HG03196 (cell line): ENCODE results near the gene CHRM5.

Source experiments
- ATAC-seq: cut with Tn5 transposase; IDR thresholded peaks from one replicate; pipeline ENCODE4 v1.9.1; 2021; ENCODE audit not compliant: unreplicated experiment

The CHRM5 gene

DNA sequence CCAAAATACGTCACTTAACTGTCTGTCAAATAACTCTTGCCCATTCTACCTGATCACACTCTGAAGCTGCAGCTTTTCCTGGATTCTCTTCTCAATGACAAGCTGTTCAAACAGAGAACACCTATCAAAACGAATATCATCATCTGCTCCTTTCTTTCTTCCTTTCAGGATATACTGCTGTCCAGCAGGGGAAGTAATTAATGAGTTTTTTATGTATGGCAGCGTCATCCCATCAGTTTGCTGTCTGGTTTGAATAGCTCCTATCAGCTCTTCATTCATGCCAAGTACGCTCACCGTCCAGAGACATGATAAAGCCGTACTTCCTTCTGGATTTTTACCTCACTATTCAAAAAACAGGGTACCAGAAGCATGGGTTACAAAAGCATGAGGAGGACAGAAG is at the start of gene CHRM5:
CHRM5 (plus strand) TSS at position 274 of the 400 bp plus-strand sequence. CDS start 94,221 bp downstream, outside the sequence.
- ATAC-seq: no peak

DNA sequence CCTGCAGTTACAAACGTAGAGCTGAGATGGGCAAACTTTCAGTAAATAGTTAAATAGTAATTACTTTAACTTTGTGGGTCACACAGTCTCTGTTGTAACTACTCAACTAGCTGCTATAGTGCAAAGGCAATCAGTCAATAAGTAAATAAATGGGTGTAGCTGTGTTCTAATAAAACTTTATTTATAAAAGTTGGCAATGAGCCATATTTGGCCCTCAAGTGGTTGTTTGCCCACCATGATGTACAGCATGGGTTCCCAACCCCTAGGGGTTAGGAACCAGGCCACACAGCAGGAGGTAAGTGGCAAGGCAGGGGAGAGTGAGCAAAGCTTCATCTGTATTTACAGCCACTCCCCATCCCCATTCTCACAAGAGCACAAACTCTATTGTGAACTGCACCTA is 44.9 kb upstream of the CHRM5 start:
- ATAC-seq: no peak

DNA sequence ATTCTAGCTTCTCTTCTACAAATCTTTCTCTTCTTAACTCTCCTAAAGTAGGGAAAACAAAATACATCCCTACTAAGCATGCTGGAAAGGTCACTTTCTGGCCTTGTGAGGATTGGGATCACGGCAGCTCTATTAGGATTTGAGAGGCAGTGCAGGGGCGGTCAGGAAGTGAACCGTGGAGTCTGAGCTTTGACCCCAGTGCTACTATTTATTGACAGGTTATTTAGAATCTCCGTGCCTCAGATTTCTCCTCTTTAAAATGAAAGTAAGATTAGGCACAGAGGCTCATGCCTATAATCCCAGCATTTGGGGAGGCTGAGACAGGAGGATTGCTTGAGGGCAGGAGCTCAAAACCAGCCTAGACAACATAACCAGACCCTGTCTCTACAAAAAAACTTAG is 42.0 kb upstream of the CHRM5 start:
- ATAC-seq: no peak

DNA sequence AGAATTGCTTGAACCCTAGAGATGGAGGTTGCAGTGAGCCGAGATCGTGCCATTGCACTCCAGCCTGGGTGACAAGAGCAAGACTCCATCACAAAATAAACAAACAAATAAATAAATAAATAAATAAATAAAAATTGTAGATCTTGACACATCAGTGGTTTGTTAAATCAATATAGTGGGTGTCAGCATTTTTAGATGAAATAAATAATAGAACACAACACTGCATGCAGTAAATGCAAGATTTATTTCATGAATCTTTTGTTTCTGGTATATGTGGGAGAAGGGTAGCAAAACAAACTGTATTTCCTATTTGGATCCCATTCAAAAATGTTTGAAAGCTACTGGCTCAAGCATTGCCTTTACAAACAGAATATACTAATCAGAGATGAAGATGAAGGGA is 35.6 kb upstream of the CHRM5 start:
- ATAC-seq: no peak

GRCh38 chr15:33934396-33934795 is 33.9 kb upstream of the CHRM5 start:
- no peak for ATAC-seq

- no peak for ATAC-seq
Measured at GRCh38 chr15:33934921-33935320, 33.4 kb upstream of the CHRM5 start.

- ATAC-seq: no peak
Measured at GRCh38 chr15:33941279-33942063, 26.8 kb upstream of the CHRM5 start.

GRCh38 chr15:33946152-33946551 is 22.1 kb upstream of the CHRM5 start:
- no peak for ATAC-seq

DNA sequence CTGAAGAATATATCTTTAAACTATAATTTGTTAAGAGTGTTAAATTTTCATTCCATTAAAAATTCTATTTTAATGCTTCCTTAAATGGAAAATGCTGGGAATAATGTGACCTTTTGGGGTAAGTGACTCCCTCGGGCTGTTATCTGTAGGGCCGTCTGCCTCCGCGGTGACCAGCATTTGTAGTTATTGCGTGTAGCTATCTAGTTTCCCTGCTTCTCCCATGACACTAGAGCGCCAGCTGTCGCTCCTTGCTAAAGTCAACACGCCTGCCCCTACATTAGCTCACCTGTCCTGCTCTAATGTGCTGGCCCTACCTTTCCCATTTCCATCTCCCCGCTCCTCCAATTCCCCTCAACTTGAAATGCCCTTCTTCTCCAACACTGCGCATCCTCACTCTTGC is 12.4 kb upstream of the CHRM5 start:
- no peak for ATAC-seq

- ATAC-seq: no peak
Measured at GRCh38 chr15:33956397-33956796, 11.9 kb upstream of the CHRM5 start.

- no peak for ATAC-seq
Measured at GRCh38 chr15:33959844-33960548, 8.3 kb upstream of the CHRM5 start.

GRCh38 chr15:33960549-33960935 is 7.8 kb upstream of the CHRM5 start:
- no peak for ATAC-seq

DNA sequence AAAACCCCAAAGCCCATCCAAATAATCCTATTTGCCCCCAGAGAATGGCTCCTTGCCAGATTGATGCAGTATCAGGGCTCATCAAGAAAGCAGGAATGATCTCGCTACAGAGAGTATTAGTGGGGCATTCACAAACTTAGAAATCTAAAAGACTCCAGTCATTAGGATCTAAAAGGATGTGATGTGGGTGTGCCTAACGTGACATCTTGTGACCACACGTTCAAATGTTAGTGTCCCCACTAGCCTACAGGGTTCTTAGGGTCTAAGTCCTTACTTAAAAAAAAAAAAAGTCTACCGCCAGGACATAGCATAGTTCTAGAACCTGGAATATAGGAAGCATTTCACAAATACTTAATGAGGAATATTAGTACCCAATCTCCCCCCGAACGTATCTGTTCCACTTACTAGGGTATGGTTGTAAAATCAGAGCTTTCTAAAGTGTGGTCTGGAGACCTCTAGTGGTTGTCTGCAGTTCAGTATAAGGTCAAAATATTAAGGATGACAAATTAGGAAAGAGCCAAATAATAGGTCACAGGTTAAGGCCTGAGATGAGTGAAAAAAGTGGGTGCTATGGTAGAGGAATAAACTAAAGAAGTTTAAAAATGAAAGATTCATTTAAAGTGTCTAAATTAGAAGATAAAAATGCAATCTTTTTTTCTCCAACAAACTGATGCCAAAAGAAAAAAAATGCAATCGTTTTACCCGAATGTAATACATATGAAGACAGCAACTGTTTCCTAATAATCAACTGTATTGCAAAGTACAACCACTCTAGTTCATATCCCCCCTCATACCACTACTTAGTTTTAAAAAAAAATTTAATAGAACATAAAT is 4.2 kb upstream of the CHRM5 start:
- no peak for ATAC-seq

GRCh38 chr15:33964665-33965040 is 3.6 kb upstream of the CHRM5 start:
- no peak for ATAC-seq

GRCh38 chr15:33968821-33969220 is 524 bp downstream of the CHRM5 start:
- no peak for ATAC-seq

DNA sequence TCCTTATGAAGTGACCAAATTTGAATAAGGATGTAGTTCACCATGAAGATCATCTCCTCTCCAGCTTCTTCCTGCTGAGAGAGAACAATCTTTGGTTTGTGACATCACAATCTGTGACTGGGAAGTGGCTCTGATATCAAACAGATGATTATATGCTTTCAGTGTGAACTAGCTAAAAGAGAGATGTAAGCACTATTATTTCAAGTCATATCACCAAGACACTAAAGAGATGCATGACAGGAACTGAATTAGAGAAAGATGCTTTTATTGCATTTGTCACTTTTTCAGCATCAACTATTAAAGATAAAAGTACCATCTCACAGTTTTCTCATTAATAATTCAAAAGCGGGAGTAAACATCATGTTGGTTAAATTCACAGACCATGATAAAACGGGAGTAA is 3.5 kb downstream of the CHRM5 start:
- no peak for ATAC-seq

- no peak for ATAC-seq
Measured at GRCh38 chr15:33975022-33975565, 6.8 kb downstream of the CHRM5 start.

DNA sequence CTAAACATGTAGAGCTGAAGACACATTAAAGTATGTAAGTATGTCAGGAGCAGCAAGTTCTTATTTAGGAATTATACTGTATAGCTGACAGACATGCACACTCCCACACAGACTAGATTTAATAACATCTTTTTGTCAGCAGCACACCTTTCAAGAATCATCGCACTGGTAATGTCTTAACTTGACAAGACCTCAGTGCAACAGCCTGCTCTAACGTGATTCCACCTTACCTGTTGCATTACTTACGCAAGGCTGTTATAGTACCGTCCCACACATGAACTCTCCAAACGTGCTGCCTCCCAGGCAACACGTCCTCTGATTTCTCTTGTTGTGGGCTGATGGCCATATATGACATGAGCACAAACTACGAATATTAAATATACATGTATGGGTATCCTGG is 11.9 kb downstream of the CHRM5 start:
- ATAC-seq: no peak

DNA sequence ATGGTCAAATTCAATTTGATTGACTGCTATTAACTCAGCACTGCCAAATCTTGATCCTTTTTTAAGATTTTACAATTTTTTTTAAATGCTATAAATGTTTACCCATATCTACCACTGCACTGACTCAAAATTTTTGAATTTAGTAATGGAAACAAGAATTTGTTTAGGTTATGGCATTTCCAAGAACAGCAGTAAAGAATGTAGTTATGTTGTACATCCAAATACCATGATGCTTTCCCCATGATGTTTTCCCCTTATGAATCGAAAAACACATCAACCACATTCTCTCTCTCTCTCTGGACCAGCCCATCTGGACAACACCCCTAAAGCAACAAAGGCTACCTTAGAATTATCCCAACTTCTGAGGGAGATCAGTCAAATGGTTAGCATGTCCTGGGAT is 14.2 kb downstream of the CHRM5 start:
- ATAC-seq: no peak

- ATAC-seq: no peak
Measured at GRCh38 chr15:33985287-33985686, 17.0 kb downstream of the CHRM5 start.

- ATAC-seq: no peak
Measured at GRCh38 chr15:33985751-33986150, 17.5 kb downstream of the CHRM5 start.
